GM21526 (cell line): ENCODE data around the gene LRCH1.

ENCODE experiments used
- ATAC-seq: cut with Tn5 transposase; IDR thresholded peaks from one replicate; pipeline ENCODE4 v1.9.1; 2021; ENCODE audit warnings: moderate library complexity; ENCODE audit not compliant: unreplicated experiment, low FRiP score

The LRCH1 gene

GRCh38 chr13:46660857-46661256 lies 107.9 kb downstream of the LRCH1 start:
- no peak for ATAC-seq

DNA sequence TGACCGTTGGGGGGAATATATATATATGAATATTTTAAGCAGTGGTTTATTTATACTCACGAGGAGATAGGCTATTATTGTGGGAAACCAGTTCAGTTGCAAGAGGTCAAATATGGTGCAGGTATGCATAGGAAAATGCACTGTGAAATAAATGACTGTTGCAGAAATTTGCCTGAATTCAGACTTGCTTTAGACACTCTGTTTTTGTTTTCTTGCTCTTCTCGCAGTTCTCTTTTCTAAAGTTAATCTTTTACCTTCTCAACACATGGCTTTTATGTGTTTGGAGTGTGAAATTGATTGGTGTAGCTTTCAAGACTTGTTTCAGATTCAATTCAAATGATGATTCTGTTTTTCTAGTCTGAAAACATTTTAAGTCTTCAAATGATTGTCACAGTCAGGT lies 109.7 kb downstream of the LRCH1 start:
- ATAC-seq, result no peak

GRCh38 chr13:46663206-46664037 lies 110.5 kb downstream of the LRCH1 start:
- no peak for ATAC-seq

DNA sequence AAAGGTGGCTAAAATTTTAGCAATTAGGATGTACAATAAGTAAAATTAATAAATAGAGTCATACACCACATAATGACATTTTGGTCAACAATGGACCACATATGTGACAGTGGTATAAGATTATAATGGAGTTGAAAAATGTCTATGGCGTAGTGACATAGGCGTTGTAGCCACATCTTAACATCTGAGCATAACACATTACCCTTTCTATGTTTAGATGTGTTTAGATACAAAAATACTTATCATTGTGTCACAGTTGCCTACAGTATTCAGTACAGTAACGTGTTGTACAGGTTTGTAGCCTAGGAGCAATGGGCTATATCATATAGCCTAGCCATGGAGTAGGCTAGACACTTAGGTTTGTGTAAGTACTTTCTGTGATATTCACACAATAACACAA lies 111.2 kb downstream of the LRCH1 start:
- ATAC-seq, result no peak

DNA sequence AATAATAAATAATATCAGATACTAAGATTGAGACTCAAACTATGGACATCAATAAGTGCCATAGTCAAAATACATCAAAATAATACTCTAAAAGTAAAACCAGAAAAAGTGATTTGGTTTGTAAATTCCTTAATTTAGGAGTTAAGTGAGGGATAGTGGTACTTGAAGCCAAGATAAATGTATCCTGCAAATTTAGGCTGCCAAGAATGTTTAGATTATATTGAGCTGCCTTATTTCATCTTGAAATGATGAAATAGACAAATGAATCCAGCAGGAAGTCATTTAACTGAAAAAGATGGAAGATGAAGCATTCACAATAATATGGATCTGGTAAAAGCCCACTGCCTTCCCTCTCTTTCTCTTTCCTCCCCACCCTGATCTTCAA lies 112.3 kb downstream of the LRCH1 start:
- no peak for ATAC-seq

- ATAC-seq, result no peak
Observed at GRCh38 chr13:46665633-46666482, 112.9 kb downstream of the LRCH1 start.

DNA sequence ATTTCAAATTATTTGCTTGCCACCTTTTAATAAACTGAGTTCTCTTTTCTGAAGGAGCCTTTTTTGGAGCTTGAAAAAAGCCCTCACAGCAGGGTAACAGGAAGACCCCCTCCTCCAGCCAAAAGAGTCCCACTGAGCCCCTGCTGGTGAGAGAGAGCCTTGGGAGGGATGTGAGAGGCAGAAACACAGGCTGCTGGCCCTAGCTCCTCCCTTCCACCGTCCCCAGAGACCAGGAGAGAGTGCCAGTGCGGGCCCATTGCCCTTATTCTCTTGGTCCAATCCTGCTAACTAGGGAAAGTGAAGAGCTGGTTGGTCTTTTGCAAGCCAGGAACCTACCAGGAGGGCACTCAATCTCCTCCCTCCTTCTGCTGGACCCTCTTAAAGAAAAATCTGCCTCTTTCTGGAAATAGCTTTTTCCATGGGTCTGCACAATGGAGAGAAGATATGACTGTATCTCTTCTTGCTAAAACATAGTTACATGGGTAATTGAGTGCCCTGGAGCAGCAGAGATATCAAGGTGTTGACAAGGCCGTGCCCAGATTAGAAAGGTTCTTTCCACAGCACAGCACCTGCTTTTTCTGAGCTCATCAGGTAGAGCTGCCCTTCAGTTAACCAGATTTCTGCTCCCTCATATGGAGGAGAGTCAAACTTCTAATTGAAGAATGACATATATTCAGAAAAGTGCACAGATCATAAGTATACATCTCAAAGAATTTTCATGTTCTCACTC lies 113.9 kb downstream of the LRCH1 start:
- ATAC-seq, result no peak

DNA sequence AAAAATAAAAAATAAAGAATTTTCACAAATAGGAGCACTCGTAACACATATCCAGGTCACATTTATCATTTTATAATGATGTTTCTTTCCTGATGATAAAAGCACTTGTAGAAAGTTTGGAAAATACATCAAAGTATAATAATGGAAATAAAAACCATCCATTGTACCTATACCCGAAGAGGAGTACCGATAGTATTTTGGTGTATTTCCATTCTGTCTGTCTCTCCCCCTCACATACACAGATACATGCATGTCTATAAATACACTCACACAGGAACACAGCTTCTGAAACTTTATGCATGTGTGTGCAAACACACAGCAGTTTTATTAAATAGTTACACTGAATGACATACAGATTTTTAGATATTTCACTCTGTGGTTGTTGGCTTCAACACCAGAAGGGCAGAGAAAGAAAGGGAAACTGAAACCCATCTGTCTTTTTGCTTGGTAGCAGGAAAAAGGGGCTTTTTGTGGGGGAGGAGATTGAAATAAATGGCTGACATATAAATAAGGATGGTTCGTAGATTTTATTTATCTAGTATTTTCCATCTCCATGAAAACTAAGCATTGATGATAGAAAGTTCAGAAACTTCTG lies 114.8 kb downstream of the LRCH1 start:
- peak; percentile 49 for ATAC-seq

GRCh38 chr13:46668302-46668720 lies 115.3 kb downstream of the LRCH1 start:
- ATAC-seq, result peak; percentile 10

DNA sequence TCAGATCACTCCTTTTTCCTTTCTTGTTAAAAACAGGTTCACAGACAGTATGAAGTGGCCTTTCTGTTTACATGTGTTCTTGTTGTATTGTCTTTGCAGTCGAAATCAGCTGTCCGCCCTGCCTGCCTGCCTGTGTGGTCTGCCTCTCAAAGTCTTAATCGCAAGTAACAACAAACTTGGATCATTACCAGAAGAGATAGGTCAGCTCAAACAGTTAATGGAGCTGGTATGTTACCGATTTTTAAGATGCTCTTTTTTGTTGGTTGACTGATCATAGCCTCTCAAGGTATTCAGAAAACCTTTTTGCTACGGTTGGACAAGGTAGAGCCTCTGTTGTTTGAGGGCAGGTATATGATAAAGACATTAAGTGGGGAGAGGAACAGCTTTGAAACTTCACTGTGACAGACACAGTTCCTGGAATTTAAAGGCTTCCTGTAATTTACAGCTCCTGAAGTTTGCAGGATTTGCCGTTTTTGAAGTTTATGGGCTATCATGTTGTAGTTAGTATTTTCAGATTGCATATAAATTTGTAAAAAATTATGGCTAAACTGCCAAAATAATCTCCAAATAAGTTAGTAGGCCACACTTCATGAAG lies 116.1 kb downstream of the LRCH1 start:
- no peak for ATAC-seq

DNA sequence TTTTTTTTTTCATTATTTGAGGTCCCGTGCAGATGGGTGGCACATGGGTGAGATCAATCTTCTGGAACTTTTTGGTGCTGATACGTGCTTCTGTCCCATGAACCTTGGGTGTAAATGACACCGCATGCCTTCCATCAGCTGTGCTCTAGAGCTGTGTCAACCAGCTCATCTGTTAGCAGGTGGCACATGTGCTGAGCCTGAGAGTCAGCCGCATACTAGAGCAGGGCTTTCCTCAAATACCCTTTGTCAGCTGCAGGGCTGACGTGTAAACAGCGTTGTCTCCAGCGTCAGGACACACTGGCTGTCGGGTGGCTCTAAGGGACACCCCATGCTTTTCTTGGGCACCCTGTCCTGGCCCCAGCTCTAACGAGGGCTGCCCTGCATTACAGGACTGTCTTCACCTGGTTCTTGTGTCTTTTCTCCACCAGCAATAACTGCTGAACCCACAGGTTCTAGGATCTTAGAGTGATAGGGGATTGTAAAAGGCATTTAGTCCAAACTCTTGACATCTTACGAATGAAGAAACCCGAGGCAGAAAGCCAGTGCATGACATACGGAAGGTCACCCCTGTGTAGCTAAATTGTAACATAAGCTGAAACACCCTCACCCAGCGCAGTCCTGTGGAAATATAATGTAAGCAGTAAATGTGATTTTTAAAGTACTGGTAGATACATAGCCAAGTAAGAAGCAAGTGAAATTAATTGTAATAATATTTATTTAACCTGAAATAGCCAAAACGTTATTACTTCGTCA lies 119.5 kb downstream of the LRCH1 start:
- ATAC-seq, result no peak

GRCh38 chr13:46675016-46675415 lies 122.0 kb downstream of the LRCH1 start:
- ATAC-seq, result no peak

GRCh38 chr13:46676378-46676725 lies 123.4 kb downstream of the LRCH1 start:
- ATAC-seq, result no peak

GRCh38 chr13:46679369-46680120 lies 126.6 kb downstream of the LRCH1 start:
- peak; percentile 86 for ATAC-seq

DNA sequence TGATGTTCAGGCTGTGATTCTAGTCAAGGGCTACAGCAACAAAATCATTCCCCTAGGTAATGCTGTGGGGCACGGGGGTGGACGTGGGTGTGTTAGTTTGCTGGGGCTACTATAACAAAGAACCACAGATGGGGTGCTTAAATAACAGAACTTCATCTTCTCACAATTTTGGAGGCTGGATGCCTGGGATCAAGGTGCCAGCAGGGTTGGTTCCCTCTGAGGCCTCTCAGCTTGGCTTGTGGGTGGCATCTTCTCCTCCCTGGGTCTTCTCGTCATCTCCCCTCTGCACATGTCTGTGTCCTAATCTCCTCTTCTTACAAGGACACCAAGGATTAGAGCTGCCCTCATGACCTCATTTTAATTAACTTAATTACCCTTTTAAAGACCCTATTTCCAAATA lies 129.0 kb downstream of the LRCH1 start:
- ATAC-seq, result no peak

GRCh38 chr13:46682707-46683106 lies 129.7 kb downstream of the LRCH1 start:
- ATAC-seq, result no peak

DNA sequence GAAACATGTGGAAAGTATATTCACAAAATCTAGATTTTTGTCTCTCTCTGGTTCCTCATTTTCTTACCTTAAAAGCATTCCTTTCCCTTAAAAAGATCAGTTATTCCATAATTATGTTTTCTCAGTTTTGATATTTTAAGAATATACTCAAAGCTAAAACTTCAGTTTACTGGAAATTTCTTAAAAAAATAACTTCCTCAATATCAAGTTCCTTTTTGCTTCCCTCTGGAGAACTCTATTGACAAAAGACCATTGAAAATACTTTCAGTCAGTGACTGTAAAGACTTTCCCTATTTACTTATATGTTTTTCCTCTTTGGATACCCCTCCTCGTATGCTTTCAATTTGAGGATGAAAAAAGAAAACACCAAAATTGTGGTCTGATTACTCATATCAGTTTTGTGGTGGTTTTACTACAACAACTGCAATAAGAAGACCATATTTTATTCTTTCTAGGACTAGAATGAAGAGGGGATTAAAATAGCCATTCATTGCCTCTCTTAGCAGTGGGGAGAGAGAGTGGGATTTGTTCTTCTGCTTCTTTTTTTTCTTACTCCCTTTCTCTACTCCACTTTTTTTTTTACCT lies 130.8 kb downstream of the LRCH1 start:
- ATAC-seq, result no peak

GRCh38 chr13:46684287-46685001 lies 131.5 kb downstream of the LRCH1 start:
- ATAC-seq, result no peak
